Stromal cell of bone marrow (primary cell): Measurements from ENCODE around the gene PPP1R2.
A peak's percentile ranks its signal among the peaks of the same experiment; 100 is the strongest.
"Not testable (repeated sequence)": the region's sequence is repeated elsewhere in the genome, so short reads cannot be mapped to it uniquely, and the experiment has no call there.

Experiments
- DNase-seq: peaks from one replicate; pipeline ENCODE4 v3.0.0-alpha.2; 2012; ENCODE audit warnings: low read depth

The PPP1R2 gene

GRCh38 chr3:195542698-195543499 is at the start of gene PPP1R2:
Gene PPP1R2 (minus strand): TSS chr3:195543325. CDS start chr3:195543025, 300 bp downstream.
- DNase-seq: peak; percentile 80

GRCh38 chr3:195591852-195592251 is 48.7 kb upstream of the PPP1R2 start:
- no peak for DNase-seq

GRCh38 chr3:195591220-195591619 is 48.1 kb upstream of the PPP1R2 start:
- no peak for DNase-seq

- not testable (repeated sequence) for DNase-seq
Observed at GRCh38 chr3:195590381-195590780, 47.3 kb upstream of the PPP1R2 start.

GRCh38 chr3:195589796-195590195 is 46.7 kb upstream of the PPP1R2 start:
- DNase-seq: not testable (repeated sequence)

- DNase-seq: no peak
Observed at GRCh38 chr3:195587824-195588223, 44.7 kb upstream of the PPP1R2 start.

GRCh38 chr3:195587406-195587805 is 44.3 kb upstream of the PPP1R2 start:
- no peak for DNase-seq

- no peak for DNase-seq
Observed at GRCh38 chr3:195584543-195584870, 41.4 kb upstream of the PPP1R2 start.

- no peak for DNase-seq
Observed at GRCh38 chr3:195583831-195584542, 40.9 kb upstream of the PPP1R2 start, which contains the start of gene APOD. Gene APOD (minus strand): TSS chr3:195583940. CDS start chr3:195579461, 4,479 bp downstream.

GRCh38 chr3:195582947-195583346 is 39.8 kb upstream of the PPP1R2 start:
- DNase-seq: no peak

GRCh38 chr3:195580744-195581443 is 37.8 kb upstream of the PPP1R2 start:
- DNase-seq: peak; percentile 59

GRCh38 chr3:195579281-195579680 is 36.2 kb upstream of the PPP1R2 start:
- DNase-seq: no peak

- DNase-seq: no peak
Observed at GRCh38 chr3:195578565-195578964, 35.4 kb upstream of the PPP1R2 start.

- no peak for DNase-seq
Observed at GRCh38 chr3:195577645-195578177, 34.6 kb upstream of the PPP1R2 start.

GRCh38 chr3:195574497-195575304 is 31.6 kb upstream of the PPP1R2 start:
- DNase-seq: no peak

GRCh38 chr3:195573611-195574496 is 30.7 kb upstream of the PPP1R2 start:
- DNase-seq: no peak

- DNase-seq: no peak
Observed at GRCh38 chr3:195571361-195571760, 28.2 kb upstream of the PPP1R2 start.

- DNase-seq: no peak
Observed at GRCh38 chr3:195570912-195571311, 27.8 kb upstream of the PPP1R2 start.

GRCh38 chr3:195570344-195570743 is 27.2 kb upstream of the PPP1R2 start:
- DNase-seq: no peak

GRCh38 chr3:195568630-195569029 is 25.5 kb upstream of the PPP1R2 start:
- no peak for DNase-seq

GRCh38 chr3:195566797-195567196 is 23.7 kb upstream of the PPP1R2 start:
- DNase-seq: no peak
